HepG2 (cell line): ENCODE results near the gene PLXNA4. TPM values are rescaled to one million over a fixed set of nuclear protein-coding genes. Genes with fewer than 3 reads are reported as not detected.

ENCODE experiments used
- ATAC-seq: fragments of 200-7000 bp; cut with Tn5 transposase; 3 replicates; pipeline ENCODE4 v1.9.1; 2020; ENCODE audit warnings: mild to moderate bottlenecking, moderate library complexity
- BruUV-seq: library from RNA; stranded (reverse); fragments of 400-500 nt; replicated peaks from 2 replicates; lab custom pipeline; 2021; lab: Mats Ljungman, UMichigan
- CTCF ChIA-PET: fragments of 300-600 bp; formaldehyde crosslinking; extraction: SDS; loops from one replicate; lab custom pipeline; 2021; ENCODE audit warnings: low total read pairs, inconsistent platforms, low intra/inter-chr PET ratio; lab: Yijun Ruan, JAX
- POLR2A ChIA-PET: fragments of 350-600 bp; sonication (Branson Sonifier 250); formaldehyde crosslinking; loops from one replicate; lab custom pipeline; 2020; ENCODE audit warnings: antibody characterized with exemption, inconsistent platforms; lab: Yijun Ruan, JAX
- DNase-seq: peaks from one replicate; pipeline ENCODE4 v3.0.0-alpha.2; 2015; ENCODE audit warnings: low spot score
- FAIRE-seq: peaks from 3 replicates; lab custom pipeline; 2011; peaks lifted over from hg19 to GRCh38; lab: Jason Lieb, UNC
- H2AFZ ChIP-seq: one replicate; pipeline ENCODE4 v1.6.1; 2011; ENCODE audit warnings: low read length, inconsistent platforms
- H3K27ac ChIP-seq: fragments of 300-600 bp; 3 replicates; pipeline ENCODE4 v1.8.0; 2011; ENCODE audit warnings: mixed run types, mild to moderate bottlenecking, mixed read lengths, low read length, inconsistent platforms; ENCODE audit not compliant: insufficient read depth; ENCODE audit errors: extremely low read length
- H3K27me3 ChIP-seq, 2 experiments: fragments of 200-600 bp in 1 of 2; 2 replicates in 1 of 2; 3 replicates in 1 of 2; pipeline versions ENCODE4 v1.6.0 to v1.8.0; 2011; ENCODE audit warnings: low read length in 2 of 2, mild to moderate bottlenecking in 2 of 2, moderate library complexity in 2 of 2, inconsistent platforms in 1 of 2; ENCODE audit not compliant: insufficient read depth in 2 of 2, control insufficient read depth in 1 of 2
- H3K36me3 ChIP-seq, 2 experiments: fragments of 200-600 bp in 1 of 2; replicated peaks in 1 of 2; 2 replicates in 1 of 2; 3 replicates in 1 of 2; pipeline versions ENCODE4 v1.5.1 to v1.8.0; 2011; ENCODE audit warnings: low read length in 2 of 2, inconsistent platforms in 1 of 2; ENCODE audit not compliant: insufficient read depth in 2 of 2, control insufficient read depth in 1 of 2
- H3K4me1 ChIP-seq: 2 replicates; pipeline ENCODE4 v1.5.1; 2012; ENCODE audit warnings: low read length, inconsistent platforms; ENCODE audit not compliant: insufficient read depth
- H3K4me2 ChIP-seq: 2 replicates; pipeline ENCODE4 v1.6.0; 2011; ENCODE audit warnings: low read depth, low read length, inconsistent platforms
- H3K4me3 ChIP-seq, 3 experiments: fragments of 200-600 bp in 1 of 3; sonication (generic), shearing (Covaris generic) in 1 of 3; replicated peaks in 1 of 3; 2 replicates each; pipeline ENCODE4 v1.5.1; 2011 to 2016; ENCODE audit warnings: low read length in 3 of 3, inconsistent platforms in 2 of 3, low read depth in 2 of 3, mild to moderate bottlenecking in 2 of 3, control low read depth in 1 of 3, mixed read lengths in 1 of 3; ENCODE audit not compliant: insufficient read depth in 1 of 3
- H3K79me2 ChIP-seq: one replicate; pipeline ENCODE4 v1.6.1; 2011; ENCODE audit warnings: low read length, inconsistent platforms; ENCODE audit not compliant: insufficient read depth
- H3K9ac ChIP-seq: 2 replicates; pipeline ENCODE4 v1.6.0; 2011; ENCODE audit warnings: mild to moderate bottlenecking, low read depth, low read length, inconsistent platforms; ENCODE audit not compliant: insufficient read depth
- H3K9me3 ChIP-seq: 2 replicates; pipeline ENCODE4 v1.5.1; 2012; ENCODE audit warnings: mild to moderate bottlenecking, low read length
- H4K20me1 ChIP-seq: 2 replicates; pipeline ENCODE4 v1.6.0; 2011; ENCODE audit warnings: inconsistent platforms, mild to moderate bottlenecking, low read length, moderate library complexity; ENCODE audit not compliant: insufficient read depth
- FOXK1 ChIP-seq: sonication (generic); formaldehyde crosslinking; IDR thresholded peaks from 2 replicates; pipeline ENCODE4 v1.4.0; 2020; ENCODE audit warnings: low read depth, missing genetic modification reagents, borderline replicate concordance
- KLF11 ChIP-seq: IDR thresholded peaks from 2 replicates; pipeline ENCODE4 v1.6.1; 2016; ENCODE audit warnings: missing compliant biosample characterization
- MBNL3 ChIP-seq: fragments of 250-450 bp; sonication (Bioruptor Pico); conservative IDR thresholded peaks from 2 replicates; pipeline ENCODE4 v1.8.0; 2022; ENCODE audit warnings: mild to moderate bottlenecking, inconsistent platforms
- NRL ChIP-seq: sonication (generic); formaldehyde crosslinking; IDR thresholded peaks from 2 replicates; pipeline ENCODE4 v1.5.0; 2020; ENCODE audit warnings: missing genetic modification reagents, mild to moderate bottlenecking, moderate library complexity, borderline replicate concordance
- PPARG ChIP-seq: conservative IDR thresholded peaks from 2 replicates; pipeline ENCODE4 v1.6.1; 2016; ENCODE audit warnings: missing biosample characterization, missing genetic modification reagents
- REXO4 ChIP-seq: sonication (generic); formaldehyde crosslinking; IDR thresholded peaks from 2 replicates; pipeline ENCODE4 v1.8.0; 2022; ENCODE audit warnings: missing genetic modification reagents, mild to moderate bottlenecking, borderline replicate concordance
- TEAD2 ChIP-seq: sonication (generic); formaldehyde crosslinking; IDR thresholded peaks from 2 replicates; pipeline ENCODE4 v1.9.0; 2021; ENCODE audit warnings: missing genetic modification reagents
- TEAD3 ChIP-seq: optimal IDR thresholded peaks from 2 replicates; pipeline ENCODE3; 2016; ENCODE audit warnings: borderline replicate concordance
- ZNF326 ChIP-seq: sonication (generic); formaldehyde crosslinking; IDR thresholded peaks from 2 replicates; pipeline ENCODE4 v1.4.0; 2020; ENCODE audit warnings: missing genetic modification reagents, borderline replicate concordance
- ZNF335 ChIP-seq: sonication (generic); formaldehyde crosslinking; IDR thresholded peaks from 2 replicates; pipeline ENCODE4 v1.4.0; 2020; ENCODE audit warnings: missing genetic modification reagents
- ZNF577 ChIP-seq: sonication (generic); formaldehyde crosslinking; IDR thresholded peaks from 2 replicates; pipeline ENCODE4 v1.4.0; 2020; ENCODE audit warnings: mild to moderate bottlenecking, low read depth, missing genetic modification reagents, borderline replicate concordance
- ZNF678 ChIP-seq: sonication (generic); formaldehyde crosslinking; IDR thresholded peaks from 2 replicates; pipeline ENCODE4 v1.4.0; 2020; ENCODE audit warnings: mild to moderate bottlenecking, missing genetic modification reagents
- WGBS: methylation state at CpG from one replicate; pipeline ENCODE4 v1.1.6; 2017; ENCODE audit warnings: low lambda C conversion rate; 5-methylcytosine and 5-hydroxymethylcytosine counted together
- in situ Hi-C: cut with HindIII; loops from 2 replicates; pipeline ENCODE4 v1.10.0; 2017; ENCODE audit warnings: low pct_unique_long_range_greater_than_20kb; ENCODE audit not compliant: extremely low pct_ligation_motif_present
- intact Hi-C: fragments of 100-400 bp; cut with micrococcal nuclease; formaldehyde crosslinking; loops from one replicate; pipeline ENCODE4 v1.10.0; 2022; ENCODE audit not compliant: unreplicated experiment
- polyA plus RNA-seq, 8 experiments: library from polyadenylated mRNA; depleted of rRNA in 3 of 8; stranded (reverse) in 7 of 8; unstranded in 1 of 8; fragments of >200 nt; fragmentation: Illumina TruSeq in 4 of 8; extraction: Trizol in 4 of 8; gene quantifications; 2 replicates each; pipeline versions ENCODE4 v1.2.1 to v1.2.3, GENCODE V29; 2011 to 2016; ENCODE audit warnings: low read depth in 4 of 8, missing spikeins in 1 of 8, mixed read lengths in 1 of 8; ENCODE audit not compliant: insufficient read depth in 1 of 8
- total RNA-seq, 5 experiments: library from RNA; depleted of rRNA; stranded (reverse); fragments of >200 nt; fragmentation: Illumina TruSeq; extraction: Trizol; gene quantifications; 2 replicates each; pipeline ENCODE4 v1.2.3, GENCODE V29; 2016; ENCODE audit warnings: low read depth in 1 of 5
- TF ChIP-seq, protein P1 (sequence below): sonication (generic); formaldehyde crosslinking; conservative IDR thresholded peaks from 2 replicates; pipeline ENCODE4 v1.8.1; 2023; ENCODE audit warnings: missing genetic modification reagents
- TF ChIP-seq, protein P2 (sequence below): sonication (generic); formaldehyde crosslinking; IDR thresholded peaks from 2 replicates; pipeline ENCODE4 v1.4.0; 2020; ENCODE audit warnings: missing genetic modification reagents, borderline replicate concordance

PLXNA4 gene
- total and polyA plus RNA-seq, 2 of the 13 experiments (the other 11 are each of a cell fraction or from before 2014, with no cell fraction given): 0.01 to 0.04 TPM

DNA sequence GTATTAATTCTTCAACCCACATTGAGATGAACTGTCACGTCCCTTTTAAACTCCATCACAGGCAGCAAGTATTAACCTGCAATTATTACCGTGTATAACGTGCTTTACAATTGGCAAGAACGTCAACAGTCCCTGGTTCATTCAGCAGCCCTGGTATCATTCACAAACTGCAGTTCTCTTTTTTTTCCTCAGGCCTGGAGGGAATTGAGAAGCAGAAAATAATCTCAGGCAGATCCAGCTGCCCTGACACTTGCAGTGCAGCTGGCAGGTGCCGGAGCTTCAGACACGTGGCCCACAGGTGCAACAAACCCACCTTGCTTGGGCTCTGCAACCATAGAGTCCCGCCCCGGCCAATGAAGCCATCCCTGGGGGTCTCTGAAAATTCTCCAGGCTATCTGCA lies 137.3 kb downstream of the PLXNA4 start:
- Histone ChIP-seq H3K4me1 (no peaks in the 10 kb centered on the region), H4K20me1 (no peaks in the 10 kb centered on the region), H3K36me3 (no peaks in the 10 kb centered on the region), H3K27ac (no peak overlapping the region), H3K9me3 (no peaks in the 10 kb centered on the region), H3K27me3 (peaks cover 1 to 34% of the 10 kb centered on the region in 2 experiments; a peak in 3 of 5 replicates), H3K9ac (no peak overlapping the region), H3K4me3 (no peak overlapping the region), H3K79me2 (no peaks in the 10 kb centered on the region), H3K4me2 (no peak overlapping the region), H2AFZ (no peak overlapping the region)
- intact Hi-C loops: no loop called here
- TF ChIP-seq FOXK1 (CRISPR knock-in tag): no peak
- no peak for TF ChIP-seq NRL
- TF ChIP-seq, protein P1, sequence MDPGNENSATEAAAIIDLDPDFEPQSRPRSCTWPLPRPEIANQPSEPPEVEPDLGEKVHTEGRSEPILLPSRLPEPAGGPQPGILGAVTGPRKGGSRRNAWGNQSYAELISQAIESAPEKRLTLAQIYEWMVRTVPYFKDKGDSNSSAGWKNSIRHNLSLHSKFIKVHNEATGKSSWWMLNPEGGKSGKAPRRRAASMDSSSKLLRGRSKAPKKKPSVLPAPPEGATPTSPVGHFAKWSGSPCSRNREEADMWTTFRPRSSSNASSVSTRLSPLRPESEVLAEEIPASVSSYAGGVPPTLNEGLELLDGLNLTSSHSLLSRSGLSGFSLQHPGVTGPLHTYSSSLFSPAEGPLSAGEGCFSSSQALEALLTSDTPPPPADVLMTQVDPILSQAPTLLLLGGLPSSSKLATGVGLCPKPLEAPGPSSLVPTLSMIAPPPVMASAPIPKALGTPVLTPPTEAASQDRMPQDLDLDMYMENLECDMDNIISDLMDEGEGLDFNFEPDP (CRISPR knock-in tag): no peak
- no peak for TF ChIP-seq TEAD2 (CRISPR knock-in tag)
- TF ChIP-seq TEAD3 (CRISPR knock-in tag): no peak
- TF ChIP-seq REXO4: no peak
- TF ChIP-seq PPARG (CRISPR knock-in tag): no peak
- TF ChIP-seq, protein P2, sequence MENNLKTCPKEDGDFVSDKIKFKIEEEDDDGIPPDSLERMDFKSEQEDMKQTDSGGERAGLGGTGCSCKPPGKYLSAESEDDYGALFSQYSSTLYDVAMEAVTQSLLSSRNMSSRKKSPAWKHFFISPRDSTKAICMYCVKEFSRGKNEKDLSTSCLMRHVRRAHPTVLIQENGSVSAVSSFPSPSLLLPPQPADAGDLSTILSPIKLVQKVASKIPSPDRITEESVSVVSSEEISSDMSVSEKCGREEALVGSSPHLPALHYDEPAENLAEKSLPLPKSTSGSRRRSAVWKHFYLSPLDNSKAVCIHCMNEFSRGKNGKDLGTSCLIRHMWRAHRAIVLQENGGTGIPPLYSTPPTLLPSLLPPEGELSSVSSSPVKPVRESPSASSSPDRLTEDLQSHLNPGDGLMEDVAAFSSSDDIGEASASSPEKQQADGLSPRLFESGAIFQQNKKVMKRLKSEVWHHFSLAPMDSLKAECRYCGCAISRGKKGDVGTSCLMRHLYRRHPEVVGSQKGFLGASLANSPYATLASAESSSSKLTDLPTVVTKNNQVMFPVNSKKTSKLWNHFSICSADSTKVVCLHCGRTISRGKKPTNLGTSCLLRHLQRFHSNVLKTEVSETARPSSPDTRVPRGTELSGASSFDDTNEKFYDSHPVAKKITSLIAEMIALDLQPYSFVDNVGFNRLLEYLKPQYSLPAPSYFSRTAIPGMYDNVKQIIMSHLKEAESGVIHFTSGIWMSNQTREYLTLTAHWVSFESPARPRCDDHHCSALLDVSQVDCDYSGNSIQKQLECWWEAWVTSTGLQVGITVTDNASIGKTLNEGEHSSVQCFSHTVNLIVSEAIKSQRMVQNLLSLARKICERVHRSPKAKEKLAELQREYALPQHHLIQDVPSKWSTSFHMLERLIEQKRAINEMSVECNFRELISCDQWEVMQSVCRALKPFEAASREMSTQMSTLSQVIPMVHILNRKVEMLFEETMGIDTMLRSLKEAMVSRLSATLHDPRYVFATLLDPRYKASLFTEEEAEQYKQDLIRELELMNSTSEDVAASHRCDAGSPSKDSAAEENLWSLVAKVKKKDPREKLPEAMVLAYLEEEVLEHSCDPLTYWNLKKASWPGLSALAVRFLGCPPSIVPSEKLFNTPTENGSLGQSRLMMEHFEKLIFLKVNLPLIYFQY (CRISPR knock-in tag): no peak
- no peak for TF ChIP-seq ZNF678 (CRISPR knock-in tag)
- TF ChIP-seq ZNF326: no peak
- no peak for TF ChIP-seq MBNL3 (CRISPR knock-in tag)
- TF ChIP-seq ZNF577 (CRISPR knock-in tag): no peak
- TF ChIP-seq KLF11 (CRISPR knock-in tag): no peak
- no peak for TF ChIP-seq ZNF335 (CRISPR knock-in tag)
- 2% methylated on average over 5 of the region's 8 CpGs for WGBS
- in situ Hi-C loops: no loop called here
- ATAC-seq (no peak), FAIRE-seq (no peak), DNase-seq (no peak)
- BruUV-seq: no TSS peak
- POLR2A ChIA-PET: no interaction called here
- CTCF ChIA-PET: no interaction called here
